NCI-H1694 (cell line): ENCODE measurements around the gene GTPBP2.

Experiments used
- DNase-seq: peaks from one replicate; lab custom pipeline; 2025; lab: John Stamatoyannopoulos, UW

GTPBP2 gene

DNA sequence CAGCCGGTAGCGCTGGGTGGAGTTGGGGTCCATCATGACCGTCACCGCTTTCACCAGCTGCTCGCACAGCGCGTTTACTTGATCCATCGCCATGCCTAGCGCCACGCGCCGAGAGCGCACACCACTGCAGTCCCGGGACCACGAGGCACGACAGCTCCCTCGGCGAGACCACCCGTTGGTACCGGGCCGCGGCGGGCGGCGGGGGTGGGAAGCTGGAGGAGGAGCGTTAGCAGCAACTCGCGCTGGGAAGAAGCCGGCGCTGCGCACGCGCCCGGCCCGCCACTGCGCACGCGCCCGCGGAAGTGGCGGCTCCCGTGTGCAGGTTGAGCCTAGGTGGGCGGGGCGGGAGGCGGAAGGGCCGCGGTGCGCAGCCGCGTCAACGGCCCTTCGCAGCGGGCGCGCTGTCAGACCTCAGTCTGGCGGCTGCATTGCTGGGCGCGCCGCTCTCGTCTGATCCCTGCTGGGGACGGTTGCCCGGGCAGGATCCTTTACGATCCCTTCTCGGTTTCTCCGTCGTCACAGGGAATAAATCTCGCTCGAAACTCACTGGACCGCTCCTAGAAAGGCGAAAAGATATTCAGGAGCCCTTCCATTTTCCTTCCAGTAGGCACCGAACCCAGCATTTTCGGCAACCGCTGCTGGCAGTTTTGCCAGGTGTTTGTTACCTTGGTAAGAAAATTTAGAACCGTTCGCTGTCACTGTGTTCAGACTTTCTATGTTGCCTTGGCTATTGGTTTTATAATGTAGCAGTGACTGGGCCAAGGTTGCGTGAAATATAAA lies 53.1 kb downstream of the GTPBP2 start, which contains the start of the genes POLH and XPO5:
POLH (plus strand) TSS at position 414 of the 780 bp plus-strand sequence. CDS start 6,135 bp downstream, outside the sequence.
XPO5 (minus strand) TSS at position 267 of the 780 bp plus-strand sequence; CDS start at position 93, 174 bp downstream.
- peak; percentile 73 for DNase-seq

DNA sequence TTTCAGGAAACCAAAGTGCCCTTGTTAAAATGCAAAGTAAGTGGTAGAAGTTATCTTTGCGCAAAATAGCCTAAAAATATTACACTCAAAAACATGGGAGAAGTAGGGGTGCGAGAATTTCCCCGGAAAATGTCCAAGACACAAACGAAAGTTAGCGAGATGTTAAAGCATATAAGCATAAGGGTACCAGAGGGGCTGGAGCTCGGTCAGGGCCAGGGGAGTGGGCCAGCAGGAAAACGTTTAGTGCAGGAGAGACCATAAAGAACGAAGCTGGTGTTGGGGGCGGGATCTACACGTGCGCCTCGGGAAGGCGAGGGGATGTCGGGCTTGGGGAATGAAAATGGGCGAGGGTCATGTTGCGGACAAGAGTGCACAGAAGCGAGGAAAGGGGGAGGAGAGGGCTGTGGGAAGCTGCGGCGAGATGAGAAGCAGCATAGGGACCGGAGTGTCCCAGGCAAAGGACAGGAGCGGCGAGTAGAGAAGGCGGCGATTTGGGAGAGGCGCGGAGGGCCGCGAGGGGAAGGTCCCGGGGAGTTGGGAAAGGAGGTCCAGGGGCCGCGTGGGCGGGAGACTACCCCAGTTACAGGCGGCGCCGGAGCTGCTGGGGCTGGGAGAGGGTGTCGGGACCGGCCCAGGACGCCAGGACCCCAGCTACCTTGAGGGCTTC lies 53.8 kb downstream of the GTPBP2 start:
- no peak for DNase-seq

DNA sequence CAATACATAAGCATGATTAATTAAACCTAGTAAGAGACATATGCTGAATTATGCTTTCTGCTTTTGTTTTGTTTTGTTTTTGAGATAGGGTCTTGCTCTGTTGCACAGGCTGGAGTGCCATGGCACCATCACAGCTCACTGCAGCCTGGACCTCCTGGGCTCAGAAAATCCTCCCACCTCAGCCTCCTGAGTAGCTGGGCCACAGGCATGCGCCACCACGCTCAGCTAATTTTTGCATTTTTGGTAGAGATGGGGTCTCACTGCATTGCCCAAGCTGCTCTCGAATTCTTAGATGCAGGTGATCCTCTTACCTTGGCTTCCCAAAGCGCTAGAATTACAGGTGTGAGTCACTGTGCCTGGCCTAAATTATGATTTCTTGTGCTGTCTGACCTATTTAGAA lies 57.0 kb downstream of the GTPBP2 start:
- DNase-seq = no peak

GRCh38 chr6:43570876-43571441 lies 58.1 kb downstream of the GTPBP2 start:
- no peak for DNase-seq
